Measurements from ENCODE around the gene RASAL3.
A peak's percentile ranks its signal among the peaks of the same experiment; 100 is the strongest.

Gene RASAL3

DNA sequence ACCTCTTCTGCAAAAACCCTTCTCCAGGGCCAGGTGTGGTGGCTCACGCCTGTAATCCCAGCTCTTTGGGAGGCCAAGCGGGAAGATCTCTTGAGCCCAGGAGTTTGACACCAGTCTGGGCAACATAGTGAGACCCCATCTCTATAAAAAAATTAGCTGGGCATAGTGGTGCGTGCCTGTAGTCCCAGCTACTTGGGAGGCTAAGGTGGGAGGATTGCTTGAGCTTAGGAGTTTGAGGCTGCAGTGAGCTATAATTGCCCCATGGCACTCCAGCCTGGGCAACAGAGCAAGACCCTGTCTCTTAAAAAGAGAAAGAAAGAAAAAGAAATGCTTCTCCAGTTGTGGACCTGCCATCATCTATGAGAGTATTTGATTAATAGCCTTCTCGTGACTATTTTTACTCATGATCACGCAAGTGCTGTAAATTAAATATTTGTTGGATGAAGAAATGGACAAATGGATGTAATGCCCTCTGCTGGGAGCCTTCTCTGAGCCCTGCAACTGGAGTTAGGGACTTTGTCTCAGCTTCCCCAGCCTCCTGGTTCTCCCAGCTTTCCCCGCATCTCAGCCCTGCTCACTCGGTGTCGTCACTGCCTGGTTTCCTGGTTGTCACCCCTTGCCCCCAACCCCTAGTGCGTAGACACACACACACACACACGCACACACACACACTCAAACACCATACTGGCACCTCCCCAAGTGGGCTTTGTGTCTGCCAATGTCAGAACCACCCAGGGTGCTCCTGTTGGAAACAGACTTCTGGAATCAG, 26.8 kb downstream of the RASAL3 start:
- TF ChIP-seq Cebpa-rat (IDR thresholded peaks at IDR 0.05) = no peak
- H3K9me3 ChIP-seq = no peaks in the 10 kb centered on the region
- peak overlapping the region; percentile 78; the same call in 1 of the 2 replicates for H3K4me2 ChIP-seq
- peaks cover 84% of the 10 kb centered on the region for H3K4me1 ChIP-seq
- H3K9ac ChIP-seq = no peak overlapping the region
- H3K36me3 ChIP-seq = 0 out of 2 replicates have a peak, but pooled peaks cover 5% of the 10 kb centered on the region
- H3K4me3 ChIP-seq = no peak overlapping the region
- peak overlapping the region; percentile 26; the same call in 1 of the 2 replicates for H3K27ac ChIP-seq
- H4K20me1 ChIP-seq = no peaks in the 10 kb centered on the region
- no peaks in the 10 kb centered on the region for H3K27me3 ChIP-seq

DNA sequence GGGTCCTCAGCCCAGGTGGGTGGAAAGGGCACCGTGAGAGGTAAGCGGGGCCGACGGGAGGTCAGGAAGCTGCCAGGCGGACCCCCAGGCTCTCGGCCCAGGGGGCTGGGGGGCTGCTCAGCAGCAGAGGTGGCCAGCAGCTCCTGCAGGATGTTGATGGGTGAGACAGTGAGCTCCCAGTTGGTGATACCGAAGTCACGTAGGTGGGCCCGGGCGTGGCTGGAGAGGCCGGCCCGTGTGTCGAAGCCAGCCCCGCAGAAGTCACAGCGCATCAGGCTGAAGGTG, 27.6 kb downstream of the RASAL3 start:
- Histone ChIP-seq H3K27ac (no peak overlapping the region), H3K4me1 (peaks cover 84% of the 10 kb centered on the region), H3K36me3 (0 out of 2 replicates have a peak, but pooled peaks cover 5% of the 10 kb centered on the region), H3K4me2 (peak overlapping the region; percentile 75), H3K4me3 (no peak overlapping the region), H4K20me1 (no peaks in the 10 kb centered on the region; the same call in 1 of the 2 replicates), H3K9ac (no peak overlapping the region), H3K9me3 (no peaks in the 10 kb centered on the region), H3K27me3 (no peaks in the 10 kb centered on the region)
- no peak for TF ChIP-seq Cebpa-rat (IDR thresholded peaks at IDR 0.05)

DNA sequence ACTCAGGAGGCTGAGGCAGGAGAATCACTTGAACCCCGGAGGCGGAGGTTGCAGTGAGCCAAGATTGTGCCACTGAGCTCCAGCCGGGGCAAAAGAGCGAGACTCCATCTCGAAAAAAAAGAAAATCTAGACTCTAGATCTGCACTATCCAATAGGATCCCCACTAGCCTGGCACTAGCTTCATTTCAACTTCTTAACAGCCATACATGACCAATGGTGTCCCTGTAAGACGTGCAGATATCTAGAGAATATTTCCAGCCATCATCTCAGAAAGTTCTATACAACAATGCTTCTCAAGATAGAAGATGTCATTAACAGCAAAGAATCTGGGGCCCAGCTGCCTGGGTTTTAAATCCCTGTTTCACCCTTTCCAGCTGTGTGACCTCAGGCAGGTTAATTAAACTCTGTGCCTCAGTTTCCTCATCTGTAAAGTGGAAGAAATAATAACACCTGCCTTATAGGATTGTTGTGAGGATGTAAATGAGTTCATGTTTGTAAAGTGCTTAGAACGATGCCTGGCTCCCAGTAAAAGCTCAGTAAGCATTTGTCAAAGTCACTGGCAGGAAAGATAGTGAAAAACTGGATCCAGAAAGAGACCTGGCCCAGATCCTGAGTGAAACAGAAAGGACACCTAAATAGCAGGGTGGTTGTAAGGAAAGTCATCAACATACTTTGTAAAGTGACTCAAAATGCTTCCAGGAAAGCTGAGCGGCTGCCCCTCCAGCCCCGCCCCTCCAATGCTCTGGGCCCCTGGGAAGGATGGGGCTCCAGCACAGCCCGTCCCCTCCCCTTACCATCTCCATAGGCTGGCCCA, 28.1 kb downstream of the RASAL3 start:
- Histone ChIP-seq H3K4me1 (peaks cover 83% of the 10 kb centered on the region), H3K27me3 (no peaks in the 10 kb centered on the region), H3K9me3 (no peaks in the 10 kb centered on the region), H3K27ac (peak overlapping the region; percentile 51), H4K20me1 (peaks cover 5% of the 10 kb centered on the region), H3K9ac (peak overlapping the region; percentile 53; the same call in 1 of the 2 replicates), H3K4me2 (peak overlapping the region; percentile 75), H3K4me3 (no peak overlapping the region), H3K36me3 (peaks cover 5% of the 10 kb centered on the region; the same call in 1 of the 2 replicates)
- no peak for TF ChIP-seq Cebpa-rat (IDR thresholded peaks at IDR 0.05)

DNA sequence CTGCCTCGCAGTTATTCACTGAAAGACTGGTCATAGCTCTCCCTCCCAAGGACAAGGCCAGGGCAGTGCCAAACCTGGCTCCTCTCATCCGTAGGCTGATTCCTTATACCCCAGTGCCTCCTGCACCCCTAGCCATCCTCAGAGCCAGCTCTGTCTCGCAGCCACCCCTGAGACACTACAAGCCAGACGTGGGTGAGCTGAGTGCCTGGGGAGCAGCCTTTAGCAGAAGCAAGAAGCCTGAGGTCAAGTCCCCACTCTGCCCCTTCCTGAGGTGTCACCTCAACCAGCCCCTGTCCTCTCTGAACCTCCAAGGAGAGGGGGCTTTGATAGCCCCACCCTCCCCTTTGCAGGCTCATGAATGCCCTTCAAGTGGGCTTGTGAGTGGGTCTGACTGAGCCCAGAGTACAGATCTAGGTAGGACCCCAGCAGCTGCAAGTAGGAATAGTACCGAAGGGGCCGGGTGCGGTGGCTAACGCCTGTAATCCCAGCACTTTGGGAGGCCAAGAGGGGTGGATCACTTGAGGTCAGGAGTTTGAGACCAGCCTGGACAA, 30.8 kb downstream of the RASAL3 start:
- Histone ChIP-seq H3K27ac (peak overlapping the region; percentile 98), H3K36me3 (peaks cover 29% of the 10 kb centered on the region), H3K9me3 (no peaks in the 10 kb centered on the region), H3K9ac (peak overlapping the region; percentile 53; the same call in 1 of the 2 replicates), H3K4me3 (peak overlapping the region; percentile 95), H3K4me2 (peak overlapping the region; percentile 90), H3K4me1 (peaks cover 72% of the 10 kb centered on the region), H4K20me1 (peaks cover 32% of the 10 kb centered on the region), H3K27me3 (no peaks in the 10 kb centered on the region)
- no peak for TF ChIP-seq Cebpa-rat (IDR thresholded peaks at IDR 0.05)

DNA sequence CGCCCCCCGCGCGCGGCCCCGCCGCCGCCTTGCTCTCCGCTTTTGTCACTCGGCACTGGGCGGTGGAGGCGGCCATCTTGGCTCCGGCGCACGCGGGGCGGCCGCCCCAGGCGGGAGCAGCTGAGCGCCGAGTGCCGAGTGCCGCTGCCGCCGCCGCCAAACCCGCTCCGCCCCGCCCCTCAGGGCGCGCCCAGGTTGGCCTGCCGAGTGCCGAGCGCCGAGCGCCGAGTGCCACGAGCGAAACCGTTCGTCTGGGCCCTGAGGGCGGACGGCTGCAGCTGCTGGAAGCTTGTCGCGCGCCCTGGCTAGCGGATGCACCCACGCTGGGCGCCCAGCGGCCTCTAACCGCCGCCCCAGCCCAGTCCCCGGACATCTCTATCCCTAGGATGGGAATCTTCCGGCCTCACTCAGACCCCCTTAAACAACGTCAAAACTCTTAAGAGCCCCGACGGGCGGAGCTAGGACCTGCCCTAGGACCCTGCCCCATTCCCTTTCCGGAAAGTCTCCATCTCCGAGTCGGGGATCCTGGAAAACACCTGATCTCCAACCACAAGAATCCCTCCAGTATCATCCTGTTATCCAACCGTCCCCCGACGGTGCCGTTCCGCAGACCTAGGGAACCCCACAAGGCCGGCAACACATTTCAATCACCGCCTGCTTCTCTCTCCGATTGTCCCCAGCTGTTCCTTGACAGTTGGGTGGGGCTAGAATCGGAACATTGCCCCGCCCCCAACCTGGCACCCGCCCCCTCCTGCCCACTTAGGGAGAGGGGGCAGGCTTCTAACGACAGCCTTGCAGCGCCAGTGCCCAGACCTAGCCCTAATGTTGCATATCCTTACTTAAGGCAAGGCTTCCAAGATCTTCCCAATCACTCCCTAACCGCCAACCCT, 31.5 kb downstream of the RASAL3 start:
- H3K9me3 ChIP-seq = no peaks in the 10 kb centered on the region
- H3K36me3 ChIP-seq = peaks cover 33% of the 10 kb centered on the region
- H3K27me3 ChIP-seq = no peaks in the 10 kb centered on the region
- peak overlapping the region; percentile 99 for H3K9ac ChIP-seq
- peaks cover 39% of the 10 kb centered on the region for H4K20me1 ChIP-seq
- H3K27ac ChIP-seq = peak overlapping the region; percentile 98
- peak overlapping the region; percentile 95 for H3K4me3 ChIP-seq
- H3K4me1 ChIP-seq = peaks cover 64% of the 10 kb centered on the region
- peak overlapping the region; percentile 90 for H3K4me2 ChIP-seq
- no peak for TF ChIP-seq Cebpa-rat (IDR thresholded peaks at IDR 0.05)

DNA sequence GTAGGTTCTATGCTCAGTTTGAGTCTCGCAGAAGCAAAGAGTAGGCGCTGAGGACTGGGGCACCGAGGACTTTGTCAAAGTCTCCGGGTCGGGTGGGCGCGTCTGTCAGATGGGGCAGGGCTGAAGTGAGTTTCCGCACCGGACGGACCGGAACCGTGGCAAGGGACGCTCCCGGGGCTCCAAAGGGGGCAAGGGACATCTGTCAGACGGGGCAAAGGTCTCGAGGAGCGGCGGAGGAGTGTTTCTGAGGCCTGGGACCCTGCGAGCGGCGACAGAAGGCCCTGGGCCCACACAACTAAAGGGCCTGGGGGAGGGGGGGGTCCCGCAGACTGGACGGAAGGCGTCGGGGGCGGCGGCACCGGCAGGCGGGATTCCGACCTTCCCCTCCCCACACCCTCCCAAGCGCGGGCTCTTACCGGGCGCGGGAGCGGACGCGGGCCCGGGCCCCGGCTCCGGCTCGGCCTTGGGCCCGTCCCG, 32.3 kb downstream of the RASAL3 start:
- no peak for TF ChIP-seq Cebpa-rat (IDR thresholded peaks at IDR 0.05)
- Histone ChIP-seq H3K36me3 (peaks cover 41% of the 10 kb centered on the region), H3K27ac (peak overlapping the region; percentile 98)

DNA sequence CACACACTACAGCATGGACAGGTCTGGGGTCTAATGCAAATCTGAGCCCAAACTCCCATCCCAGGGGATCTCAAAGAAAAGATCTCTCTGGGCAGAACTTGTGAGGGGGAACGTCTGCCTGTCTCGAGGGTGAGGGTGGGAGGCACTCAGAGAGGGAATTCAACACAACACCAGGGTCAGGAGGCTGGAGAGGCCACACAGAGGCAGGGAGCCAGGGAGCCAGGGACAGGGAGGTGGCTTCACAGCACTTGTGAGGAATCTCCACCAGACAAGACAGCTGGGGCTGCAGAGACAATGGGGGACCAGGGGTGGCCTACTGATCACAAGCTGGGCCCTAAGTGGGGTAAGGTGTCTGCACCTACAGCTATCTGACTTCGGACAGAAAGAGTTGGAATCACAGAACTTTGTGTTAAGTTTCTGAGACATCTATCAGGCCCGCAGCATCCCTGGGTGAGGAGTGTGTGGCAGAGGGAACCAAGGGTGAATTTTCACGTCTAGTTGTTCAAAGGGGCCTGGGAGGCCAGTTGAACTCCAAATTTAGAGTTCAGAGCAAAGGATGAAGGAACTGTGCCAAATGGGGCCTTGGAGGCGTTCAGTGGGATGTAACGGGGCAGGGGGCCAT, 32.8 kb downstream of the RASAL3 start:
- Histone ChIP-seq H3K9ac (peak overlapping the region; percentile 99), H3K9me3 (no peaks in the 10 kb centered on the region), H3K36me3 (peaks cover 47% of the 10 kb centered on the region), H3K27ac (peak overlapping the region; percentile 98), H3K4me3 (peak overlapping the region; percentile 95), H3K27me3 (no peaks in the 10 kb centered on the region), H4K20me1 (peaks cover 53% of the 10 kb centered on the region), H3K4me2 (peak overlapping the region; percentile 99), H3K4me1 (peaks cover 54% of the 10 kb centered on the region)
- TF ChIP-seq Cebpa-rat (IDR thresholded peaks at IDR 0.05) = no peak

More for the DNA sequence above, 32.3 kb downstream of the RASAL3 start:
- Histone ChIP-seq H3K4me2 (peak overlapping the region; percentile 99), H3K9ac (peak overlapping the region; percentile 99), H3K4me3 (peak overlapping the region; percentile 95), H3K27me3 (no peaks in the 10 kb centered on the region), H3K9me3 (no peaks in the 10 kb centered on the region), H3K4me1 (peaks cover 59% of the 10 kb centered on the region), H4K20me1 (peaks cover 47% of the 10 kb centered on the region)

DNA sequence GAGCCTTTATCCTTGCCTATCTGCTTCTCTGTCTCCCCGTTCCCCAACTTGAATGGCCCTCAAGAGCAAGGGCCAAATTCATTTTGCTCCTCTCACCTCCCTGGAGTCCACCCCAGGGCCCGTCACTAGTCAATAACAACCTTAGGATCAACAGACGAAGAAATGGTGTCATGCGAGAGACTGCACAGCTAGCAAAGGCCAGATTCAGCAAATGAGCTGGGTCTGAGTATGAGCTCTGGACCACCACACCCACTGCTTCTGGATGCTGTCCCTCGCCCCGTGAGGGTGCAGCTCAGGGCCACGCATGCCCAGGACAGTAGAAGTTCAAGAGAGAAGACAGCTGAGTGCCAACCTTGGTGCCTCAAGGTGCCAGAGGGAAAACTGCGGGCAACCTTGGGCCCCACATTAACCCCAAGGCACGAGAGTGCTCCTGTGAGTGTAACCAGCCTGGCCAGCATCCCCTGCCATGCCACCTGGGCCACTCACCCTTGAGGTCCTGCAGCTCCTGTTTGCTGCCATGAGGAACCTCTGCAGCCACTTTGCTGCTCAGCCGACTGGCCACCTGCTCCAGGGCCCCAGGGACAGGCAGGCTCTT, 33.7 kb downstream of the RASAL3 start:
- Histone ChIP-seq H3K27ac (peak overlapping the region; percentile 98), H3K27me3 (no peaks in the 10 kb centered on the region), H3K9me3 (no peaks in the 10 kb centered on the region), H3K9ac (peak overlapping the region; percentile 99), H3K4me2 (peak overlapping the region; percentile 99), H4K20me1 (peaks cover 59% of the 10 kb centered on the region), H3K36me3 (peaks cover 55% of the 10 kb centered on the region), H3K4me1 (peaks cover 45% of the 10 kb centered on the region), H3K4me3 (peak overlapping the region; percentile 95)
- no peak for TF ChIP-seq Cebpa-rat (IDR thresholded peaks at IDR 0.05)

Measured in BLaER1 (cell line).